Mucosa of descending colon (tissue), 3 donors: ENCODE measurements around the gene LMO2. TPM values are rescaled to one million over a fixed set of nuclear protein-coding genes. Genes with fewer than 3 reads are reported as not detected.

Experiments used
- ATAC-seq: fragments of 200-7000 bp; cut with Tn5 transposase; one replicate; pipeline ENCODE4 v1.9.1; 2020; ENCODE audit warnings: mild to moderate bottlenecking, moderate library complexity
- DNase-seq, 3 donors: peaks; one replicate each; pipeline ENCODE4 v3.0.0-alpha.2; 2020
- H3K36me3 ChIP-seq: fragments of 200-600 bp; one replicate; pipeline ENCODE4 v1.8.0; 2021; ENCODE audit warnings: low read depth, mild to moderate bottlenecking
- H3K4me1 ChIP-seq: fragments of 200-600 bp; one replicate; pipeline ENCODE4 v1.8.0; 2021; ENCODE audit warnings: low read depth, mild to moderate bottlenecking
- H3K4me3 ChIP-seq: fragments of 200-600 bp; one replicate; pipeline ENCODE4 v1.8.0; 2021; ENCODE audit warnings: mild to moderate bottlenecking
- H3K9me3 ChIP-seq: fragments of 200-600 bp; one replicate; pipeline ENCODE4 v1.8.0; 2021; ENCODE audit warnings: mild to moderate bottlenecking
- CTCF ChIP-seq: fragments of 200-600 bp; IDR thresholded peaks from one replicate; pipeline ENCODE4 v1.8.0; 2022; ENCODE audit warnings: antibody characterized with exemption, mild to moderate bottlenecking
- intact Hi-C, 2 donors: fragments of 100-400 bp; cut with DNase I in 1 of 2; cut with micrococcal nuclease in 1 of 2; formaldehyde crosslinking; loops; one replicate each; pipeline versions ENCODE4 v1.11.0 to v1.11.1; 2022; cut with DNase I, micrococcal nuclease
- total RNA-seq, 3 donors: library from RNA; stranded (reverse); fragmentation: NEBNext Ultra II Directional in 2 of 3; extraction: Animal tissue kit (Norgen Biotek cat#: 25700) in 2 of 3; gene quantifications; one replicate each; pipeline versions ENCODE4 v1.2.1 to v1.2.4, GENCODE V29; 2021 to 2023
- donor health status: DM: no; HTN: no; CAD: no; lungs with moderate emphysema.
- donor health status: DM: no; HTN: no; CAD: no.
- donor health status: DM: no; HTN: yes; CAD: no.

LMO2 gene
- total RNA-seq, 3 donors from 2014 or later = 7.5 to 12.1 (median 9.7) TPM

GRCh38 chr11:33884601-33885000 lies 7.3 kb downstream of the LMO2 start:
- intact Hi-C loops = no loop called here
- no peaks in the 10 kb centered on the region for H3K4me1 ChIP-seq
- no peaks in the 10 kb centered on the region for H3K9me3 ChIP-seq
- TF ChIP-seq CTCF = no peak
- no peak for DNase-seq
- no peaks in the 10 kb centered on the region for H3K36me3 ChIP-seq
- ATAC-seq = no peak
- no peak overlapping the region for H3K4me3 ChIP-seq

GRCh38 chr11:33884035-33884434 lies 7.8 kb downstream of the LMO2 start:
- no peak for ATAC-seq

GRCh38 chr11:33881651-33882503 lies 10.0 kb downstream of the LMO2 start:
- intact Hi-C loops = no loop called here
- Histone ChIP-seq H3K36me3 (no peaks in the 10 kb centered on the region), H3K9me3 (no peaks in the 10 kb centered on the region), H3K4me3 (no peak overlapping the region), H3K4me1 (no peaks in the 10 kb centered on the region)
- TF ChIP-seq CTCF = no peak
- DNase-seq (no peak), ATAC-seq (no peak)

More at GRCh38 chr11:33884035-33884434, 7.8 kb downstream of the LMO2 start:
- H3K4me1 ChIP-seq = no peaks in the 10 kb centered on the region
- no peak for DNase-seq
- intact Hi-C loops = no loop called here
- TF ChIP-seq CTCF = no peak
- H3K4me3 ChIP-seq = no peak overlapping the region
- no peaks in the 10 kb centered on the region for H3K9me3 ChIP-seq
- H3K36me3 ChIP-seq = no peaks in the 10 kb centered on the region

- TF ChIP-seq CTCF = no peak
- H3K36me3 ChIP-seq = no peaks in the 10 kb centered on the region
- H3K9me3 ChIP-seq = no peaks in the 10 kb centered on the region
- no peaks in the 10 kb centered on the region for H3K4me1 ChIP-seq
- no peak overlapping the region for H3K4me3 ChIP-seq
- ATAC-seq (no peak), DNase-seq (no peak)
- intact Hi-C loops = no loop called here
These were observed 10.9 kb downstream of the LMO2 start for GRCh38 chr11:33880979-33881378.

- no peaks in the 10 kb centered on the region for H3K9me3 ChIP-seq
- H3K4me3 ChIP-seq = no peak overlapping the region
- ATAC-seq (no peak), DNase-seq (no peak)
- no peaks in the 10 kb centered on the region for H3K4me1 ChIP-seq
- no peak for TF ChIP-seq CTCF
- intact Hi-C loops = no loop called here
- no peaks in the 10 kb centered on the region for H3K36me3 ChIP-seq
These were observed 12.5 kb downstream of the LMO2 start for GRCh38 chr11:33879375-33879774.
